ENCODE data around the gene CDC20.

The CDC20 gene

GRCh38 chr1:43319288-43319687 is 39.5 kb upstream of the CDC20 start:
- Histone ChIP-seq H3K9me2 (ENCODE audit: low read depth, low read length) (no peaks in the 10 kb centered on the region), H3K4me3 (ENCODE audit: low read depth, low read length, poor library complexity, severe bottlenecking) (no peak overlapping the region), H3K9me3 (ENCODE audit: low read length) (no peaks in the 10 kb centered on the region), H3K4me2 (ENCODE audit: low read length) (no peak overlapping the region), H3F3A (ENCODE audit: insufficient read depth, low read length) (no peaks in the 10 kb centered on the region), H4K20me1 (ENCODE audit: insufficient read depth, low read length) (no peaks in the 10 kb centered on the region), H3K36me3 (ENCODE audit: insufficient read depth, low read length) (no peaks in the 10 kb centered on the region), H3K79me2 (ENCODE audit: insufficient read depth, low read length) (no peaks in the 10 kb centered on the region), H2AFZ (ENCODE audit: low read length) (no peak overlapping the region), H3K27ac (ENCODE audit: low read depth, low read length, poor library complexity, severe bottlenecking) (no peak overlapping the region), H3K27me3 (ENCODE audit: insufficient read depth, low read length) (no peaks in the 10 kb centered on the region), H3K9ac (ENCODE audit: low read length) (no peak overlapping the region), H3K4me1 (ENCODE audit: insufficient read depth, low read length, severe bottlenecking) (no peaks in the 10 kb centered on the region)
- no peak for TF ChIP-seq EZH2 (IDR thresholded peaks at IDR 0.05; ENCODE audit: borderline replicate concordance, low read length)
- TF ChIP-seq, protein P1, sequence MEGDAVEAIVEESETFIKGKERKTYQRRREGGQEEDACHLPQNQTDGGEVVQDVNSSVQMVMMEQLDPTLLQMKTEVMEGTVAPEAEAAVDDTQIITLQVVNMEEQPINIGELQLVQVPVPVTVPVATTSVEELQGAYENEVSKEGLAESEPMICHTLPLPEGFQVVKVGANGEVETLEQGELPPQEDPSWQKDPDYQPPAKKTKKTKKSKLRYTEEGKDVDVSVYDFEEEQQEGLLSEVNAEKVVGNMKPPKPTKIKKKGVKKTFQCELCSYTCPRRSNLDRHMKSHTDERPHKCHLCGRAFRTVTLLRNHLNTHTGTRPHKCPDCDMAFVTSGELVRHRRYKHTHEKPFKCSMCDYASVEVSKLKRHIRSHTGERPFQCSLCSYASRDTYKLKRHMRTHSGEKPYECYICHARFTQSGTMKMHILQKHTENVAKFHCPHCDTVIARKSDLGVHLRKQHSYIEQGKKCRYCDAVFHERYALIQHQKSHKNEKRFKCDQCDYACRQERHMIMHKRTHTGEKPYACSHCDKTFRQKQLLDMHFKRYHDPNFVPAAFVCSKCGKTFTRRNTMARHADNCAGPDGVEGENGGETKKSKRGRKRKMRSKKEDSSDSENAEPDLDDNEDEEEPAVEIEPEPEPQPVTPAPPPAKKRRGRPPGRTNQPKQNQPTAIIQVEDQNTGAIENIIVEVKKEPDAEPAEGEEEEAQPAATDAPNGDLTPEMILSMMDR (IDR thresholded peaks at IDR 0.05; ENCODE audit: low read length), result no peak

DNA sequence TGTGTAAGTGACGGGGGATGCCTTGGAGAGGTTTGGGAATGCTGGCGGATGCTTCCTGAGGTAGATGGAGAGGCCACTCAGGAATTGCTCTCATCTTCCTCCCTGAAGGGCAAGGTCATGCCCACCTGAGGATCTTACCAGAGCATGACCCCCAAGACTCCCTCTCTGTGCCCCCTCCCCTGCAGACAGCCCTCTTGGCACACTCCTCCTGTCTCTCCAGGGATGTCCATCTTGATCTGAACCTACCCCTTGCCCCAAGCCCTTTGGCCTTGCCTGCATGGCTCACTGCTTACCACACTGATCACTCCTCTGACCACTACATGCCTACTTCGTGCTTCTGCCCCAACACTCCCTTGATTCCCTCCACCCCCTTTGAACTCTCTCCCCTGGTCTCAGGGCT is 39.0 kb upstream of the CDC20 start:
- Histone ChIP-seq H3K4me1 (ENCODE audit: insufficient read depth, low read length, severe bottlenecking) (no peaks in the 10 kb centered on the region), H3F3A (ENCODE audit: insufficient read depth, low read length) (no peaks in the 10 kb centered on the region), H3K4me3 (ENCODE audit: low read depth, low read length, poor library complexity, severe bottlenecking) (no peak overlapping the region), H3K36me3 (ENCODE audit: insufficient read depth, low read length) (no peaks in the 10 kb centered on the region), H3K27ac (ENCODE audit: low read depth, low read length, poor library complexity, severe bottlenecking) (no peak overlapping the region), H3K9me2 (ENCODE audit: low read depth, low read length) (no peaks in the 10 kb centered on the region), H3K9me3 (ENCODE audit: low read length) (no peaks in the 10 kb centered on the region), H3K79me2 (ENCODE audit: insufficient read depth, low read length) (no peaks in the 10 kb centered on the region), H4K20me1 (ENCODE audit: insufficient read depth, low read length) (no peaks in the 10 kb centered on the region), H3K4me2 (ENCODE audit: low read length) (no peak overlapping the region), H3K9ac (ENCODE audit: low read length) (no peak overlapping the region), H2AFZ (ENCODE audit: low read length) (no peak overlapping the region), H3K27me3 (ENCODE audit: insufficient read depth, low read length) (no peaks in the 10 kb centered on the region)
- TF ChIP-seq EZH2 (IDR thresholded peaks at IDR 0.05; ENCODE audit: borderline replicate concordance, low read length), result no peak
- TF ChIP-seq, protein P1 (IDR thresholded peaks at IDR 0.05; ENCODE audit: low read length), result no peak

GRCh38 chr1:43321331-43321891 is 37.4 kb upstream of the CDC20 start:
- Histone ChIP-seq H3K9ac (ENCODE audit: low read length) (no peak overlapping the region), H3F3A (ENCODE audit: insufficient read depth, low read length) (no peaks in the 10 kb centered on the region), H3K4me3 (ENCODE audit: low read depth, low read length, poor library complexity, severe bottlenecking) (no peak overlapping the region), H3K27me3 (ENCODE audit: insufficient read depth, low read length) (no peaks in the 10 kb centered on the region), H3K9me2 (ENCODE audit: low read depth, low read length) (no peaks in the 10 kb centered on the region), H2AFZ (ENCODE audit: low read length) (no peak overlapping the region), H3K27ac (ENCODE audit: low read depth, low read length, poor library complexity, severe bottlenecking) (no peak overlapping the region), H3K4me2 (ENCODE audit: low read length) (no peak overlapping the region), H3K79me2 (ENCODE audit: insufficient read depth, low read length) (no peaks in the 10 kb centered on the region), H3K36me3 (ENCODE audit: insufficient read depth, low read length) (no peaks in the 10 kb centered on the region), H3K9me3 (ENCODE audit: low read length) (no peaks in the 10 kb centered on the region), H3K4me1 (ENCODE audit: insufficient read depth, low read length, severe bottlenecking) (no peaks in the 10 kb centered on the region), H4K20me1 (ENCODE audit: insufficient read depth, low read length) (no peaks in the 10 kb centered on the region)
- TF ChIP-seq, protein P1 (IDR thresholded peaks at IDR 0.05; ENCODE audit: low read length), result no peak
- TF ChIP-seq EZH2 (IDR thresholded peaks at IDR 0.05; ENCODE audit: borderline replicate concordance, low read length), result no peak

All from OCI-LY1 (cell line).